WTC11 (cell line): ENCODE results near the gene SUCLA2. TPM values are rescaled to one million over a fixed set of nuclear protein-coding genes. Genes with fewer than 3 reads are reported as not detected.

Experiments
- CBFB ChIP-seq: sonication (generic); formaldehyde crosslinking; IDR thresholded peaks from 2 replicates; pipeline ENCODE4 v1.8.1; 2022; ENCODE audit warnings: mild to moderate bottlenecking, low read depth, missing genetic modification reagents
- ELF4 ChIP-seq: sonication (generic); formaldehyde crosslinking; IDR thresholded peaks from 2 replicates; pipeline ENCODE4 v1.8.1; 2022; ENCODE audit warnings: low read depth, mild to moderate bottlenecking, moderate library complexity, missing genetic modification reagents
- EMX1 ChIP-seq: fragments of 250-450 bp; sonication (Bioruptor Pico); IDR thresholded peaks from 2 replicates; pipeline ENCODE4 v1.8.0; 2021; ENCODE audit warnings: mild to moderate bottlenecking
- IRF2 ChIP-seq: sonication (generic); formaldehyde crosslinking; IDR thresholded peaks from 2 replicates; pipeline ENCODE4 v1.8.0; 2022; ENCODE audit warnings: low read depth, missing genetic modification reagents, borderline replicate concordance
- MXD4 ChIP-seq: fragments of 250-450 bp; sonication (Bioruptor Pico); IDR thresholded peaks from 2 replicates; pipeline ENCODE4 v1.8.0; 2021; ENCODE audit warnings: mild to moderate bottlenecking, moderate library complexity, borderline replicate concordance
- NFE2L1 ChIP-seq: sonication (generic); formaldehyde crosslinking; IDR thresholded peaks from 2 replicates; pipeline ENCODE4 v1.8.1; 2023; ENCODE audit warnings: missing genetic modification reagents
- NR3C1 ChIP-seq: sonication (generic); formaldehyde crosslinking; conservative IDR thresholded peaks from 2 replicates; pipeline ENCODE4 v1.8.1; 2023; ENCODE audit warnings: low read depth, mild to moderate bottlenecking, missing genetic modification reagents
- RELA ChIP-seq: sonication (generic); formaldehyde crosslinking; IDR thresholded peaks from 2 replicates; pipeline ENCODE4 v1.8.1; 2022; ENCODE audit warnings: missing genetic modification reagents, mild to moderate bottlenecking, borderline replicate concordance
- TCF7 ChIP-seq: sonication (generic); formaldehyde crosslinking; IDR thresholded peaks from 2 replicates; pipeline ENCODE4 v1.8.0; 2022; ENCODE audit warnings: mild to moderate bottlenecking, low read depth, missing genetic modification reagents, moderate library complexity
- TEAD1 ChIP-seq: sonication (generic); formaldehyde crosslinking; IDR thresholded peaks from 2 replicates; pipeline ENCODE4 v1.8.0; 2022; ENCODE audit warnings: mild to moderate bottlenecking, missing genetic modification reagents
- TEAD4 ChIP-seq: sonication (generic); formaldehyde crosslinking; IDR thresholded peaks from 2 replicates; pipeline ENCODE4 v1.8.0; 2022; ENCODE audit warnings: mild to moderate bottlenecking, missing genetic modification reagents
- ZNF317 ChIP-seq: sonication (generic); formaldehyde crosslinking; IDR thresholded peaks from 2 replicates; pipeline ENCODE4 v1.8.1; 2023; ENCODE audit warnings: low read depth, mild to moderate bottlenecking, moderate library complexity, missing genetic modification reagents, borderline replicate concordance
- ZNF671 ChIP-seq: fragments of 250-450 bp; sonication (Bioruptor Pico); IDR thresholded peaks from 2 replicates; pipeline ENCODE4 v1.8.0; 2021; ENCODE audit warnings: mild to moderate bottlenecking
- total RNA-seq: library from RNA; stranded (reverse); gene quantifications from 3 replicates; pipeline ENCODE4 v1.2.3, GENCODE V29; 2021
- TF ChIP-seq, protein P1 (sequence below): sonication (generic); formaldehyde crosslinking; IDR thresholded peaks from 2 replicates; pipeline ENCODE4 v1.8.1; 2023; ENCODE audit warnings: mild to moderate bottlenecking, missing genetic modification reagents
- TF ChIP-seq, protein P2 (sequence below): sonication (generic); formaldehyde crosslinking; IDR thresholded peaks from 2 replicates; pipeline ENCODE4 v1.8.0; 2022; ENCODE audit warnings: mild to moderate bottlenecking, missing genetic modification reagents
- TF ChIP-seq, protein P3 (sequence below): sonication (generic); formaldehyde crosslinking; IDR thresholded peaks from 2 replicates; pipeline ENCODE4 v1.8.0; 2022; ENCODE audit warnings: missing genetic modification reagents
- TF ChIP-seq, protein P4 (sequence below): sonication (generic); formaldehyde crosslinking; IDR thresholded peaks from 2 replicates; pipeline ENCODE4 v1.8.1; 2023; ENCODE audit warnings: mild to moderate bottlenecking, missing genetic modification reagents
- TF ChIP-seq, protein P5 (sequence below): sonication (generic); formaldehyde crosslinking; IDR thresholded peaks from 2 replicates; pipeline ENCODE4 v1.8.0; 2022; ENCODE audit warnings: mild to moderate bottlenecking, missing genetic modification reagents

The SUCLA2 gene
- total RNA-seq, 1 experiment from 2014 or later: 66.8 TPM

DNA sequence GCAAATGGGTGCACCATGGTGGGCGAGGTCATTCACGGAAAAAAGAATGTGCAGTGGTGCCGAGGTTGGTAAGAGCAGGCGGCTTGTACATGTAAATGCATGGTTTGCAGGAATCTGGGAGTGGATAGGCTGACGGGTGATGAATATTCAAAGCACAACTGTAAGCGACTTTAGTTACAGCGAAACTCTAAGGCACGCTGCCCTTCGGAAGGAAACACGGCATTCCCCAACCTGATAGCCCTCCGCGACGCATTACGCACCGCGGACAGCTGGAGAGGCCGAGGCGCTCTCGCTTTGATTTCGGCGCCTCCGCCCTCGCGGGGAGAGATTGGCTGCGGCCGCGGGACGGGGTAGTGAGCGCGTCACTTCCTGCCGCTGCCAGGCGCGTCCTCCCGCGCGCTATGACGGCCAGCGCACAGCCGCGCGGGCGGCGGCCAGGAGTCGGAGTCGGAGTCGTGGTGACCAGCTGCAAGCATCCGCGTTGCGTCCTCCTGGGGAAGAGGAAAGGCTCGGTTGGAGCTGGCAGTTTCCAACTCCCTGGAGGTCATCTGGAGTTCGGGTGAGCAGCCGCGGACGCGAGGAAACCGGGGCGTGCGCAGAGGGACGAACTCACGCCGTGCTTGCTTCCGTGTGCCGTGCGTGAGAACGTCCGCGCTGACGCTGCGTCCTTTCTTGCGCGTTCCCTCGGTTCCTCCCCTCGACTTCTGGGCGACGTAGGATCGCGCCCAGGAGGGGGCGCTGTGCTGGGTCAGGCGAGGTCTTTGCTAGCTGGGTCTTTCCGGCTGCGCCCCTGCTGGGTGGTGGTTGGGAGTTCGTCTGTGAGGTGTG lies 36.5 kb upstream of the SUCLA2 start, which contains the start of gene NUDT15 (continued):
- TF ChIP-seq TEAD4 (CRISPR knock-in tag) (no peak), ELF4 (CRISPR knock-in tag) (no peak; the same call in 1 of the 2 replicates), TCF7 (CRISPR knock-in tag) (no peak; the same call in 1 of the 2 replicates), MXD4 (CRISPR knock-in tag) (no peak), ZNF317 (CRISPR knock-in tag) (no peak), IRF2 (CRISPR knock-in tag) (no peak), RELA (CRISPR knock-in tag) (no peak; the same call in none of the 2 replicates), NR3C1 (CRISPR knock-in tag) (peak; percentile 95; the same call in 1 of the 2 replicates), NFE2L1 (CRISPR knock-in tag) (peak; percentile 88), ZNF671 (CRISPR knock-in tag) (0 out of 2 replicates have a peak, but pooled peaks have one; percentile 57), EMX1 (CRISPR knock-in tag) (no peak), TEAD1 (CRISPR knock-in tag) (peak; percentile 55; the same call in 1 of the 2 replicates), CBFB (CRISPR knock-in tag) (no peak; the same call in 1 of the 2 replicates)
- TF ChIP-seq, protein P1, sequence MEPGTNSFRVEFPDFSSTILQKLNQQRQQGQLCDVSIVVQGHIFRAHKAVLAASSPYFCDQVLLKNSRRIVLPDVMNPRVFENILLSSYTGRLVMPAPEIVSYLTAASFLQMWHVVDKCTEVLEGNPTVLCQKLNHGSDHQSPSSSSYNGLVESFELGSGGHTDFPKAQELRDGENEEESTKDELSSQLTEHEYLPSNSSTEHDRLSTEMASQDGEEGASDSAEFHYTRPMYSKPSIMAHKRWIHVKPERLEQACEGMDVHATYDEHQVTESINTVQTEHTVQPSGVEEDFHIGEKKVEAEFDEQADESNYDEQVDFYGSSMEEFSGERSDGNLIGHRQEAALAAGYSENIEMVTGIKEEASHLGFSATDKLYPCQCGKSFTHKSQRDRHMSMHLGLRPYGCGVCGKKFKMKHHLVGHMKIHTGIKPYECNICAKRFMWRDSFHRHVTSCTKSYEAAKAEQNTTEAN (CRISPR knock-in tag): peak; percentile 93
- TF ChIP-seq, protein P2, sequence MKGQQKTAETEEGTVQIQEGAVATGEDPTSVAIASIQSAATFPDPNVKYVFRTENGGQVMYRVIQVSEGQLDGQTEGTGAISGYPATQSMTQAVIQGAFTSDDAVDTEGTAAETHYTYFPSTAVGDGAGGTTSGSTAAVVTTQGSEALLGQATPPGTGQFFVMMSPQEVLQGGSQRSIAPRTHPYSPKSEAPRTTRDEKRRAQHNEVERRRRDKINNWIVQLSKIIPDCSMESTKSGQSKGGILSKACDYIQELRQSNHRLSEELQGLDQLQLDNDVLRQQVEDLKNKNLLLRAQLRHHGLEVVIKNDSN (CRISPR knock-in tag): peak; percentile 49; the same call in 1 of the 2 replicates
- TF ChIP-seq, protein P3, sequence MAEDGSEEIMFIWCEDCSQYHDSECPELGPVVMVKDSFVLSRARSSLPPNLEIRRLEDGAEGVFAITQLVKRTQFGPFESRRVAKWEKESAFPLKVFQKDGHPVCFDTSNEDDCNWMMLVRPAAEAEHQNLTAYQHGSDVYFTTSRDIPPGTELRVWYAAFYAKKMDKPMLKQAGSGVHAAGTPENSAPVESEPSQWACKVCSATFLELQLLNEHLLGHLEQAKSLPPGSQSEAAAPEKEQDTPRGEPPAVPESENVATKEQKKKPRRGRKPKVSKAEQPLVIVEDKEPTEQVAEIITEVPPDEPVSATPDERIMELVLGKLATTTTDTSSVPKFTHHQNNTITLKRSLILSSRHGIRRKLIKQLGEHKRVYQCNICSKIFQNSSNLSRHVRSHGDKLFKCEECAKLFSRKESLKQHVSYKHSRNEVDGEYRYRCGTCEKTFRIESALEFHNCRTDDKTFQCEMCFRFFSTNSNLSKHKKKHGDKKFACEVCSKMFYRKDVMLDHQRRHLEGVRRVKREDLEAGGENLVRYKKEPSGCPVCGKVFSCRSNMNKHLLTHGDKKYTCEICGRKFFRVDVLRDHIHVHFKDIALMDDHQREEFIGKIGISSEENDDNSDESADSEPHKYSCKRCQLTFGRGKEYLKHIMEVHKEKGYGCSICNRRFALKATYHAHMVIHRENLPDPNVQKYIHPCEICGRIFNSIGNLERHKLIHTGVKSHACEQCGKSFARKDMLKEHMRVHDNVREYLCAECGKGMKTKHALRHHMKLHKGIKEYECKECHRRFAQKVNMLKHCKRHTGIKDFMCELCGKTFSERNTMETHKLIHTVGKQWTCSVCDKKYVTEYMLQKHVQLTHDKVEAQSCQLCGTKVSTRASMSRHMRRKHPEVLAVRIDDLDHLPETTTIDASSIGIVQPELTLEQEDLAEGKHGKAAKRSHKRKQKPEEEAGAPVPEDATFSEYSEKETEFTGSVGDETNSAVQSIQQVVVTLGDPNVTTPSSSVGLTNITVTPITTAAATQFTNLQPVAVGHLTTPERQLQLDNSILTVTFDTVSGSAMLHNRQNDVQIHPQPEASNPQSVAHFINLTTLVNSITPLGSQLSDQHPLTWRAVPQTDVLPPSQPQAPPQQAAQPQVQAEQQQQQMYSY (CRISPR knock-in tag): no peak
- TF ChIP-seq, protein P4, sequence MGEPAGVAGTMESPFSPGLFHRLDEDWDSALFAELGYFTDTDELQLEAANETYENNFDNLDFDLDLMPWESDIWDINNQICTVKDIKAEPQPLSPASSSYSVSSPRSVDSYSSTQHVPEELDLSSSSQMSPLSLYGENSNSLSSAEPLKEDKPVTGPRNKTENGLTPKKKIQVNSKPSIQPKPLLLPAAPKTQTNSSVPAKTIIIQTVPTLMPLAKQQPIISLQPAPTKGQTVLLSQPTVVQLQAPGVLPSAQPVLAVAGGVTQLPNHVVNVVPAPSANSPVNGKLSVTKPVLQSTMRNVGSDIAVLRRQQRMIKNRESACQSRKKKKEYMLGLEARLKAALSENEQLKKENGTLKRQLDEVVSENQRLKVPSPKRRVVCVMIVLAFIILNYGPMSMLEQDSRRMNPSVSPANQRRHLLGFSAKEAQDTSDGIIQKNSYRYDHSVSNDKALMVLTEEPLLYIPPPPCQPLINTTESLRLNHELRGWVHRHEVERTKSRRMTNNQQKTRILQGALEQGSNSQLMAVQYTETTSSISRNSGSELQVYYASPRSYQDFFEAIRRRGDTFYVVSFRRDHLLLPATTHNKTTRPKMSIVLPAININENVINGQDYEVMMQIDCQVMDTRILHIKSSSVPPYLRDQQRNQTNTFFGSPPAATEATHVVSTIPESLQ (CRISPR knock-in tag): no peak
- TF ChIP-seq, protein P5, sequence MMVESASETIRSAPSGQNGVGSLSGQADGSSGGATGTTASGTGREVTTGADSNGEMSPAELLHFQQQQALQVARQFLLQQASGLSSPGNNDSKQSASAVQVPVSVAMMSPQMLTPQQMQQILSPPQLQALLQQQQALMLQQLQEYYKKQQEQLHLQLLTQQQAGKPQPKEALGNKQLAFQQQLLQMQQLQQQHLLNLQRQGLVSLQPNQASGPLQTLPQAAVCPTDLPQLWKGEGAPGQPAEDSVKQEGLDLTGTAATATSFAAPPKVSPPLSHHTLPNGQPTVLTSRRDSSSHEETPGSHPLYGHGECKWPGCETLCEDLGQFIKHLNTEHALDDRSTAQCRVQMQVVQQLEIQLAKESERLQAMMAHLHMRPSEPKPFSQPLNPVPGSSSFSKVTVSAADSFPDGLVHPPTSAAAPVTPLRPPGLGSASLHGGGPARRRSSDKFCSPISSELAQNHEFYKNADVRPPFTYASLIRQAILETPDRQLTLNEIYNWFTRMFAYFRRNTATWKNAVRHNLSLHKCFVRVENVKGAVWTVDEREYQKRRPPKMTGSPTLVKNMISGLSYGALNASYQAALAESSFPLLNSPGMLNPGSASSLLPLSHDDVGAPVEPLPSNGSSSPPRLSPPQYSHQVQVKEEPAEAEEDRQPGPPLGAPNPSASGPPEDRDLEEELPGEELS (CRISPR knock-in tag): 0 out of 2 replicates have a peak, but pooled peaks have one; percentile 11
